Colonic mucosa (tissue), 4 donors: ENCODE data around the gene SUPT20H. TPM values are rescaled to one million over a fixed set of nuclear protein-coding genes. Genes with fewer than 3 reads are reported as not detected.

Experiments
- DNase-seq: peaks from one replicate; pipeline ENCODE4 v3.0.0-alpha.2; 2020
- H3K27ac ChIP-seq: fragments of 200-600 bp; one replicate; pipeline ENCODE4 v1.8.0; 2021
- H3K27me3 ChIP-seq: fragments of 200-600 bp; one replicate; pipeline ENCODE4 v1.8.0; 2021
- H3K36me3 ChIP-seq: fragments of 200-600 bp; one replicate; pipeline ENCODE4 v1.8.0; 2021
- H3K4me1 ChIP-seq: fragments of 200-600 bp; one replicate; pipeline ENCODE4 v1.8.0; 2021; ENCODE audit warnings: mild to moderate bottlenecking
- H3K4me3 ChIP-seq: fragments of 200-600 bp; one replicate; pipeline ENCODE4 v1.8.0; 2021
- H3K9ac ChIP-seq, 2 donors: one replicate each; pipeline ENCODE4 v1.7.0; 2013; ENCODE audit warnings: control low read depth in 2 of 2, low read depth in 2 of 2, low read length in 2 of 2
- H3K9me3 ChIP-seq: fragments of 200-600 bp; one replicate; pipeline ENCODE4 v1.8.0; 2021
- intact Hi-C: fragments of 100-400 bp; cut with DNase I; formaldehyde crosslinking; loops from one replicate; pipeline ENCODE4 v1.14.1; 2022
- total RNA-seq, 2 donors: library from RNA; stranded (reverse); fragmentation: NEBNext Ultra II Directional in 1 of 2; extraction: Animal tissue kit (Norgen Biotek cat#: 25700) in 1 of 2; gene quantifications; one replicate each; pipeline ENCODE4 v1.2.1, GENCODE V29; 2021
- TF ChIP-seq, protein P1 (sequence below): fragments of 200-600 bp; IDR thresholded peaks from one replicate; pipeline ENCODE4 v1.8.0; 2022; ENCODE audit warnings: antibody characterized with exemption, mild to moderate bottlenecking
- donor health status: healthy.
- donor health status: DM: no; HTN: no; CAD: no.
- donor health status: DM: no; HTN: no; CAD: no.

SUPT20H gene
- total RNA-seq, 2 donors from 2014 or later = 40.5 to 42.2 TPM

DNA sequence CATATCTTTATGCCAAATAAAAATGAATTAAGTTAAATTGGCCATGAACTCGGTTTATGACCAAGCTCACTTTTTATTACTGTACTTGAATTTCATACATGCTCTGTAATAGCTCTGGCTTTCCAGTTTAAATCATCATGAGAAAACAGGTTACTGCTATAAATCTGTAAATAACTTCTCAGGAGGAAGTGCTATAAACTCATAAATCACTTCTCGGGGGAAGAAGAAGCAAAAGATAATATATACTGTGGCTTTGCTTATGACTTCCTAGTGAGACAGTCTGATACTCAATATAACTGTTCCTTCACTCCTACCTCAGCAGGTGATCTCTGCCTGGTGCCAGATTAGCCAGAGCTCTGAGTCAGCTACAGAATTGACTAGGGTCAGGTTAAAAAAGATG lies 12.5 kb downstream of the SUPT20H start:
- no peak for DNase-seq
- H3K4me3 ChIP-seq = no peak overlapping the region
- no peak overlapping the region for H3K9ac ChIP-seq
- no peak overlapping the region for H3K27ac ChIP-seq
- intact Hi-C loops = no loop called here
- no peaks in the 10 kb centered on the region for H3K9me3 ChIP-seq
- TF ChIP-seq, protein P1, sequence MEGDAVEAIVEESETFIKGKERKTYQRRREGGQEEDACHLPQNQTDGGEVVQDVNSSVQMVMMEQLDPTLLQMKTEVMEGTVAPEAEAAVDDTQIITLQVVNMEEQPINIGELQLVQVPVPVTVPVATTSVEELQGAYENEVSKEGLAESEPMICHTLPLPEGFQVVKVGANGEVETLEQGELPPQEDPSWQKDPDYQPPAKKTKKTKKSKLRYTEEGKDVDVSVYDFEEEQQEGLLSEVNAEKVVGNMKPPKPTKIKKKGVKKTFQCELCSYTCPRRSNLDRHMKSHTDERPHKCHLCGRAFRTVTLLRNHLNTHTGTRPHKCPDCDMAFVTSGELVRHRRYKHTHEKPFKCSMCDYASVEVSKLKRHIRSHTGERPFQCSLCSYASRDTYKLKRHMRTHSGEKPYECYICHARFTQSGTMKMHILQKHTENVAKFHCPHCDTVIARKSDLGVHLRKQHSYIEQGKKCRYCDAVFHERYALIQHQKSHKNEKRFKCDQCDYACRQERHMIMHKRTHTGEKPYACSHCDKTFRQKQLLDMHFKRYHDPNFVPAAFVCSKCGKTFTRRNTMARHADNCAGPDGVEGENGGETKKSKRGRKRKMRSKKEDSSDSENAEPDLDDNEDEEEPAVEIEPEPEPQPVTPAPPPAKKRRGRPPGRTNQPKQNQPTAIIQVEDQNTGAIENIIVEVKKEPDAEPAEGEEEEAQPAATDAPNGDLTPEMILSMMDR = no peak
- H3K4me1 ChIP-seq = no peaks in the 10 kb centered on the region
- no peaks in the 10 kb centered on the region for H3K36me3 ChIP-seq
- H3K27me3 ChIP-seq = no peaks in the 10 kb centered on the region

DNA sequence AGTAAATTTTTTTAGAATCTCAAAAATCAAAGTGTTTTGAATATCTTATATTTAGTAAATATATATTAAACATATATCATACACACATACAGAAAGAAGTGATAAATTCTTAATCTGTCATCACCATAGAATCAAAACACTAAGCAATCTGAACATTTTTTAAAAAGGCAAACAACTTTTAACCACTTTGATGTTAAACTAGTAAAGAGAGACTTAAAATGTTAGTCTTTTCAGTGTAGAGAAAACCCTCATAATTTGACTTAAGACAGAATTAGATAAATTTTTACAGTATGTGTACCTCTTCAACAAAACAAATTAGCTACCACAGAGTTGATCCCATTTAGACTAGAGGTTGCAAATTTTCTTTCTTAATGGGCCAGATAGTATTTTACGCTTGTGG lies 13.4 kb downstream of the SUPT20H start:
- intact Hi-C loops = no loop called here
- Histone ChIP-seq H3K4me1 (no peaks in the 10 kb centered on the region), H3K27me3 (no peaks in the 10 kb centered on the region), H3K27ac (no peak overlapping the region), H3K9ac (no peak overlapping the region), H3K36me3 (peaks cover 2% of the 10 kb centered on the region), H3K4me3 (no peak overlapping the region), H3K9me3 (no peaks in the 10 kb centered on the region)
- DNase-seq = no peak
- TF ChIP-seq, protein P1 = no peak

DNA sequence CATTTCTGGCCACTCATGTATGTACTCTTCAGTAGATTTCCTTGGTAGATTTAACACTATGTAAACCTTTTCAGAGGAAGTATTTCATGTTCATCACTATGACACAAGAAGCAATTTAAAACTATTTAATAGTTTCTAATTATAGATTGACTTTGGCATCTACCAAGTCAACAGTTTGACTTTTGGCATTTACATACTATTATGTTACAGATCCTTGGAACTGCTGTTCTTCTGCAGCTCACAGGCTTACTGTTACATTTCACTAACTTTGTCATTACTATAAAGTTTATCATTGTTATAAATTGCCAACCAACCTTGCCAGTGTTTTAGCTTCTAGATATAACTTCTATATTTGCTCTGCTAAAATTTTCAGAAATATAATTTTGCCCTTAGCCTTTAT lies 18.7 kb downstream of the SUPT20H start:
- Histone ChIP-seq H3K9ac (no peak overlapping the region), H3K27me3 (no peaks in the 10 kb centered on the region), H3K36me3 (peaks cover 7% of the 10 kb centered on the region), H3K27ac (no peak overlapping the region), H3K4me1 (no peaks in the 10 kb centered on the region), H3K4me3 (no peak overlapping the region), H3K9me3 (no peaks in the 10 kb centered on the region)
- DNase-seq = no peak
- TF ChIP-seq, protein P1 = no peak
- intact Hi-C loops = no loop called here

DNA sequence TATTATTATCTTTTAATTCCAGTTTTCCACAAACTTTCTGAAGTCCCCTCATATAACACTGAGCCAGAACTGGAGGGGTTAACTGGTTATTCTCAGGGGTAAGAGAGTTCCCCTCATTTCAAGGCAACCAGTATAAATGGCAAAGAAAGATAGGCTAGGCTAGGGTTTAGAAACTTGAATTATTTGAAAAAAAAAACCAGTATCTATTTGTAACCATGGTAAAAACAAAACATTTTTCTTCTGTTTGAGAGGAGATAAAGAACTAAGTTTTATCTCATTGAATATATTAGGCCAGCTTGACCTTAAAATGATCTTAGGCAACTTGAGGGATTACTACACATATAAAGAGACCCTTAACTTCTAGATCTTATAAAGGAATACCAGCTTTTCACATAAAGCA lies 19.6 kb downstream of the SUPT20H start:
- Histone ChIP-seq H3K9me3 (no peaks in the 10 kb centered on the region), H3K27me3 (no peaks in the 10 kb centered on the region), H3K4me1 (no peaks in the 10 kb centered on the region), H3K9ac (no peak overlapping the region), H3K27ac (no peak overlapping the region), H3K4me3 (no peak overlapping the region), H3K36me3 (peaks cover 7% of the 10 kb centered on the region)
- intact Hi-C loops = no loop called here
- TF ChIP-seq, protein P1 = no peak
- DNase-seq = no peak

DNA sequence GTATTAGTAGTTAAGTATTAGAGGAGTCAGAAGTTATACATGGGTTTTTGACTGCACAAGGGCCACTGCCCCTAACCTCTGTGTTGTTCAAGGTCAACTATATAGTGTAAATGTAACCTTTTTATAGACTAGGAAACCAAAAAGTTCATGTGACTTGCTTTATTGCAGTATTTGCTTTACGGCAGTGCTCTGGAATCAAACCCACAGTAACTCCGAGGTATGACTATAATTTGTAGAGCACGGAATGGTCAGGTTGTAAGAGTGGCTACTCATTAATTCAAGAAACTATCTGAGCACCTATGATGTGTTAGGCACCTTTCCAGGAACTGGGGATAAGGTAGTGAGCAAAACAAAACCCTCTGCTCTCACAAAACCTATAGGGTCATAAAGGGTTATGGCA lies 22.2 kb downstream of the SUPT20H start:
- Histone ChIP-seq H3K36me3 (peaks cover 12% of the 10 kb centered on the region), H3K4me3 (no peak overlapping the region)
- DNase-seq = no peak

More for the DNA sequence above, 22.2 kb downstream of the SUPT20H start:
- Histone ChIP-seq H3K27ac (no peak overlapping the region), H3K9ac (no peak overlapping the region), H3K27me3 (no peaks in the 10 kb centered on the region), H3K9me3 (no peaks in the 10 kb centered on the region), H3K4me1 (no peaks in the 10 kb centered on the region)
- intact Hi-C loops = no loop called here
- TF ChIP-seq, protein P1 = no peak
